HG03469 (cell line): ENCODE data around the gene C1orf210.

Source experiments
- ATAC-seq: cut with Tn5 transposase; IDR thresholded peaks from one replicate; pipeline ENCODE4 v1.9.1; 2021; ENCODE audit warnings: mild to moderate bottlenecking, moderate library complexity, moderate number of reproducible peaks; ENCODE audit not compliant: unreplicated experiment

C1orf210 gene

DNA sequence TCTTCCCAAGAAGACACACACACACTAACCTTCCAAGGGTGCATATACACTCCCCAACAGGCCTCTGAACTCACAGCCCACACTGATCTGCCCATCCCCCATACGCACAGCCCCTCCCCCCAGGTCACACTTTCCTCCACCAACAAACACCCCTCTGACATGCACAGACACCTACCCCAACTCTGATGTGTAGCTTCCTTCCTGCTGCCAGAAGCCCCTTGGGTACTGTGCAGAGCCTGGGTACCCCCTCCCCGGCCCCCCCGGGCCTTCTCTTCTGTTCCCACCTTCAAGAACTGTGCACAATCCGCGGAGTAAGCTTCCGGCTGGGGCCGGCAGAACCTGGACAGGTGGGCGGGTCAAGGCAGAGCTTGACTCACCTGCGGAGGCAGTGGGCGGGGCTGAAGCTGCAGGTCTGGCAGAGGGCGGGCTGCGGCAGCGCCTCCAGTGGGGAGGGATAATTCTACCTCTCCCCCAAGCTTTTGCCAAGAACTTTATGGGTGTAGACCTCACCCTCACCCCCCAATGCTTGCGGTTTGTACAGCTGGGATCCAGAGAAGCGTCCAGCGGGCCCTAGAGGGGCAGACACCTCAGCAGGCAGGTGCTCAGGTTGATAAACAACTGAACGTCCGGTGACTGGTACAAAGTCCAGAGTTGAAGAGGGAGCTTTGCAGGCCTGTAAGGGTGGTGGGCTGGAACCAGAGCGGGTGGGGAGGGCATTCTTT, at the start of gene C1orf210:
Gene C1orf210, minus strand, starts transcription at position 313 of the 722 bp plus-strand sequence. CDS start 2,311 bp downstream, outside the sequence.
- ATAC-seq: no peak

DNA sequence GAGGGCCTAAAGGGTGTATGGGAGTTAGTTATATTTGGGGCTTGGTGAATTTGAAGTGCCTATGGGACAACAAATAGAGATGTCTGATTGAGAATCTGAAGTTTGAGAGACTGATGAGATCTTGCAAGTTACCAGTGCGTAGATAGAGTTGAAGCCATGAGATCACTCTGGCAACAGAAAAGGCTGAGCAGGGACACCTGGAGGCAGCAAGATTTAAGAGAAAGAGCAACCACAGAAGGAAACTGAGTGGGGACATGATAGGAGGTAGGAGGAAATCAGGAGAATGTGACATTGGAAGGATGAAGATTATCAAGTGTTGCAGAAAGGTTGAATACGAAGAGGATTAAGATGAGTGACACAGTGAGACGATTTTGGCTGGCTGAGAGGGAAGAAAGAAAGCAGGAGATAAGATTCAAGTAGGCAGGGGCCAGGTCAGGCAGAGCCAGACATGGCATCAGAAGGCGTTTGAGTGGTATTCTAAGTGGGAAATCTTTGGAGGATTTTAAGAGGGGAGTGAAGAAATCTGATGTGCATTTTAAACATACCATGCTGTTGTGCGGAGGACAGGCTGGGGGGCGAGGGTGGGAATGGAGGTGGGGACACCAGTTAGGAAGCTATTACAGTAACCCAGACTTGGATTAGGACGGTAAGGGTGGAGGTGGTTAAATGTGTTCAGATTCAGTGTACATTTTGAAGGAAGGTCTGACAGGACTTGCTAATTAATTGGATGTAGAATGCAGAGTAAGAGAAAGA, 49.2 kb upstream of the C1orf210 start:
- ATAC-seq: no peak

DNA sequence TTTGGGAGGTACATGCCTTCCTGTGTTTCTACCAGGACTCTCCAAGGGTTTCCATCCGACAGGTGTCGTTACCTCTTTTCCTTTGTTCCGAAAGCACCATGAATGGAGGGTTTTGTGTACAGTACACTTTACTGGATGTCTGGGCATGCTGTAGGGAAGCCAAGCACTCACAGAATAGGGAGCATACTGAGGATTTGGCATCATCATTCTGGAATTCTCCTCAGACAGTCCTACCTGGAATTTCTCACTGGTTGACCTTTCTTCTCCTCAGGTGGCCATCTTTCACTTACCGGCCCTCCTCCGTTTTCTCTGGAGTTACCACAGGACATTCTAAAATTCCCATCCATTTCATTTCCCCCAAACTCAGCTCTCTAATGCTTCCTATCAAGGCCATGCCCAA, 46.3 kb upstream of the C1orf210 start:
- ATAC-seq: no peak

DNA sequence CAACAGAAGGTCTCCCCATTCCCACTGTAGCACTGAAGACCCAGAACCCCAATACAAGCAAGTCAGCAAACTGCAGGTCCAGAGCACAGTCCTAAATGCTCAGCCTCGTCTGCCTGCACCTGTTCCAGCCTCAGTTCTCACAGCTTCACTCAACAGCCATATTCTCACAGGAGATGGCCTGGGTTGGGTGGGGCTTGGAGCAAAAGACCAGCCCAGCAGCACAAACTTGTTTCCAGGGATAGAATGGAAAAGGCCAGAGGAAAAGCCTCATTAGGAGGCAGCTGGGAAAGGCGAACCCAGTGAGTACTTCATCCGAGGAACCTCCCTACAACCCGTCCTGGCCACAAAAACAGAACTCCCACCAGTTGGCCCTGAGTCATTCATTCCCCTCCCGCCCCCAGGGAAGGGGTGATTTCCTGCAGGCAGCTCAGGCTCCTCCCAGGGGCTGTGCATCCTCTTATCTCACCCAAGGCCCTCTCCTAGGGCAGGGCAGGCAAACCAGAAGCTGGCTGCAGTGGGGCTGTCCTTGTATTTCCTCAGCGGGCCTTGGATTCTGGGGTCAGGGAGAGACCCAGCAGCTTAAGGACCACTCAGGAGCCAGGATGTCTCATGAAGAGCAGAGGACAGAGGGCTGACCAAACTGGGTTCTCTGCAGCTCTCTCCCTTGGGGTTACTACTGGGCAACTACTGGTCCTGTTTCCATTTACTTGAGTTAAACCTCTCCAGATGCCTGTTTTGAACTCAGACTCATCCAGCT, 44.8 kb upstream of the C1orf210 start:
- no peak for ATAC-seq

DNA sequence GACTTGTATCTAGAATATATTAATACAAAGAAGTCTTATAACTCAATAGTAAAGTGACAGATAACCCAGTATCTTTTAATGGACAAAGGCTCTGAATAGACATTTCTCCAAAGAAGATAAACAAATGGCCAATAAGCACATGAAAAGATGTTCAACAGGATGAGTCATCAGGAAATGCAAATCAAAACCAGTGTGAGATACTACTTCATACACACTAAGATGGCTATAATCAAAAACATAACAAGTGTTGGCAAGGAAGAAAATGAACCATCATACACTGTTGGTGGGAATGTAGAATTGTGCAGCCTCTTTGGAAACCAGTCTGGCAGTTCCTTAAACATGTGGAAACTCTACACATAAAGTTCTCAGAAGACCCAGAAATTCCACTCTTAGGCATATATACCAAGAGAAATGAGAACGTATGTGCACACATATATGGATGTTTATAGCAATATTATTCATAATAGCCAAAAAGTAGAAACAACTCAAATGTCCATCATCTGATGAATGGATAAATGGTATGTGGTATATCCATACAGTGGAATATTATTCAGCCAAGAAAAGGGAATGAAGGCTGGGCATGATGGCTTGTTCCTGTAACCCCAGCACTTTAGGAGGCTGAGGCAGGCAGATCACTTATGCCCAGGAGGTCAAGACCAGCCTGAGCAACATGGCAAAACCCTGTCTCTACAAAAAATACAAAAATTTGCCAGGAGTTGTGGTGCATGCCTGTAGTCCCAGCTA, 42.3 kb upstream of the C1orf210 start:
- ATAC-seq: no peak

DNA sequence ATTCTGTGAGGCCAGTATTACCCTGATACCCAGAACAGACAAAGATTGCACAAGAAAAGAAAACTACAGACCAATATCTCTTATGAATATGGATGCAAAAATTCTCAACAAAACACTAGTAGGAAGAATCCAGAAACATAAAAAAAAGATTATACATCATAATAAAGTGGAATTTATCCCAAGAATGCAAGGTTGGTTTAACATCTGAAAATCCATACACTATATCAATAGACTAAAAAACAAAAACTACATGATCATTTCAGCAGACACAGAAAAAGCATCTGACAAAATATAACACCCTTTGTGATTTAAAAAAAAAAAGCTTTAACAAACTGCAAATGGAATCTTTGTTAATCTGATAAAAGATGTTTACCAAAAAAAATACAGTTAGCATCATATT, 40.0 kb upstream of the C1orf210 start:
- ATAC-seq: no peak

DNA sequence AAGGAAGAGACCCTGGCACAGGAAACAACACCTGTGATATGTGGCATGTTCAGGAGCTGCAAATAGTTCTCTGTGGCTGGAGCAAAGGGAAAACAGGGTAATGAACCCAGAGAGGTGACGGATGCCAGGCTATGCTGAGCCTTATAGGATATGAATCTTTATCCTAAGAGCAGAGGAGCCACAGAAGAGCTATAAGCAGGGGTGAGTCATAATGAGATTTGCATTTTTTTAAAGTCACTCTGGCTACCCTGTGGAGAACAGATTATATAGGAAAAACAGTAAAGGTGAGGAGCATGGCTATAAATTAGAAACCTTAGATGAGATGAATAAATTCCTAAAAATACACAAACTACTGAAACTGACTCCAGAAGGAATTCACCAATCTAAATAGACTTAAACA, 39.4 kb upstream of the C1orf210 start:
- no peak for ATAC-seq

DNA sequence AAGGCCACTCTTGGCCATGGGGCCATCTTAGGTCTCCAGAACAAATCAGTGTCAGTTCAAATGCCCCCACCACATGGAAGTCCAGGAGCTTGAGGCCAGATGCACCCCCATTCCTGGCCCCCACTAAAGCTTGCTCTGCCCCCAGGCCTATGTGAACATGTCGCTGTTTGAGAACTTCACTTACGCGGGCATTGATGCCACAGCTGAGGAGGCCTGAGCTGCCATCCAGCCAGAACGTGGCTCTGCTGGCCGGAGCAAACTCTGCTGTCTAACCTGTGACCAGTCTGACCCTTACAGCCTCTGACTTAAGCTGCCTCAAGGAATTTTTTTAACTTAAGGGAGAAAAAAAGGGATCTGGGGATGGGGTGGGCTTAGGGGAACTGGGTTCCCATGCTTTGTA, 37.1 kb upstream of the C1orf210 start:
- ATAC-seq: no peak

DNA sequence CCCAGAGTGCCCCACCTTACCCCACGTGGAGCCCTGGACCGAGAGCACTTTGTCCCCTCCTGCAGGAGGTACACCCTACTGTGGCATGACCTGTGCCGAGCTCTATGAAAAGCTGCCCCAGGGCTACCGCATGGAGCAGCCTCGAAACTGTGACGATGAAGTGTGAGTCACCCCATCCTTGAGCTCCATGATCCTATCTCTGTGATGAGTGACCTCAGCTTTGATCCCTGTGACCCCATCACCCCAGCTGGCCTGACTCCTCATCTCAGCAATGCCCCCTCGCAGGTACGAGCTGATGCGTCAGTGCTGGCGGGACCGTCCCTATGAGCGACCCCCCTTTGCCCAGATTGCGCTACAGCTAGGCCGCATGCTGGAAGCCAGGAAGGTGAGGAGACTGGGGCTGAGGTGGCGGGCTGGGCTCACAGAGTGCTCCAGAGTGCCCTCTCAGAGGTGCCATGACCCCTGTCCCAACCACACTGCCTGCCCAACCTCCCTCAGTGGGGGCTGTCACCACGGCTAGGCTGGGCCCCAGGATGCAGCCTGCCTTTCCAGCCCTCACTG, 36.0 kb upstream of the C1orf210 start:
- no peak for ATAC-seq

DNA sequence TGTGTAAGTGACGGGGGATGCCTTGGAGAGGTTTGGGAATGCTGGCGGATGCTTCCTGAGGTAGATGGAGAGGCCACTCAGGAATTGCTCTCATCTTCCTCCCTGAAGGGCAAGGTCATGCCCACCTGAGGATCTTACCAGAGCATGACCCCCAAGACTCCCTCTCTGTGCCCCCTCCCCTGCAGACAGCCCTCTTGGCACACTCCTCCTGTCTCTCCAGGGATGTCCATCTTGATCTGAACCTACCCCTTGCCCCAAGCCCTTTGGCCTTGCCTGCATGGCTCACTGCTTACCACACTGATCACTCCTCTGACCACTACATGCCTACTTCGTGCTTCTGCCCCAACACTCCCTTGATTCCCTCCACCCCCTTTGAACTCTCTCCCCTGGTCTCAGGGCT, 34.4 kb upstream of the C1orf210 start:
- no peak for ATAC-seq

DNA sequence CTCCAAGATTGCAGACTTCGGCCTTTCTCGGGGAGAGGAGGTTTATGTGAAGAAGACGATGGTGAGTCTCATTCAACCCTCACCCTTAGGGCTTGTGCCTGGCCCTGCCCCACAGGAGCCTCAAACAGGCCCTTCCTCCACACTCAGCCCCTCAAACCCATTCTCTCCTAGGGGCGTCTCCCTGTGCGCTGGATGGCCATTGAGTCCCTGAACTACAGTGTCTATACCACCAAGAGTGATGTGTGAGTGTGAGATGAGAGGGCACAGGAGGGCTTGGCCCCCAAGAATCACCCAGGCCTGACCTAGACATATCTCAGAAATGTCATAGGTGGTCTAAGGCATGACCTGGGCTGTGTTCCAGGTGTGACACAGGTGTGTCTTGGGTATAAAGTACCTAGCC, 33.9 kb upstream of the C1orf210 start:
- no peak for ATAC-seq

DNA sequence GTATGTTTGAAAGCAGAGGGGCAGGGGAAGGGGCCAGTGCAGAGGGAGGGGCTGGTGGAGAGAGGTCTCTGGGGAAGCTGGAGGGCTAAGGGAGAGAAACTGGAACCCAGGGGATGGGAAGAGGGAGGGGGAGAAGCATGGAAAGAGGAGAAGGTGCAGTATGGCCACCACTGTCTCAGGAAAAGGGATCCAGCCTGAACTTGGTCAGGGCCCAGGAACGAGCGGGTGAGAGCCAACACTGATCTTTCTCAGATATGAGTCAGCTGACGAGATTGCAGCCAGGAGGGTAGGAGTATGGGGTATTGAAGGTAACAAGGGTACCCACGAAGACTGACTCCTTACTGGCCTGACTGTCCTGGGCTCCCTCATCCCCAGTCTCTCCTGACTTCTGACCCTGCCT, 33.5 kb upstream of the C1orf210 start:
- ATAC-seq: no peak

DNA sequence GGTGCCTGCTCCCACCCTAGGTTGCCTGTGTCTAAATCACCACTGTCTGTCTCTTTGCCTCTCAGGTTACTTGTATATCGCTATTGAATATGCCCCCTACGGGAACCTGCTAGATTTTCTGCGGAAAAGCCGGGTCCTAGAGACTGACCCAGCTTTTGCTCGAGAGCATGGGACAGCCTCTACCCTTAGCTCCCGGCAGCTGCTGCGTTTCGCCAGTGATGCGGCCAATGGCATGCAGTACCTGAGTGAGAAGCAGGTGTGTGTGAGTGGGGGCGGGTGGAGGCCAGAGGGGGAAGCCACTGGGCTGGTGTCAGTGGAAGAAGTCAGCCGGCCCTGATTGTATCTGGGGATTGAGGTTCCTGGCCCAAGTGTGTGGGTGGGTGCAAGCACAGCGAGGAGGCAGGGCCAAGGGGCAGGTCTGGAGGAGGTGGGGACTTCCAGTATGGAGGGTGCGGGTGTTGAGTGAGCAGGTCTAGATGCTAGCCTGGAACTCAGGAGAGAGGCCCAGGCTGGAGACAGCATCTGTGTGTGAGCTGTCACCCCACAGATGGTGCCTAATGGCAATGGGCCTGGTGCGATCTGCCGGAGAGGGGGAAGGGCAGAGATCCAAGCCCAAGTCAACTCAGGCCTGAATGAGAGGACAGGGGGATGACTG, 32.6 kb upstream of the C1orf210 start:
- ATAC-seq: no peak

DNA sequence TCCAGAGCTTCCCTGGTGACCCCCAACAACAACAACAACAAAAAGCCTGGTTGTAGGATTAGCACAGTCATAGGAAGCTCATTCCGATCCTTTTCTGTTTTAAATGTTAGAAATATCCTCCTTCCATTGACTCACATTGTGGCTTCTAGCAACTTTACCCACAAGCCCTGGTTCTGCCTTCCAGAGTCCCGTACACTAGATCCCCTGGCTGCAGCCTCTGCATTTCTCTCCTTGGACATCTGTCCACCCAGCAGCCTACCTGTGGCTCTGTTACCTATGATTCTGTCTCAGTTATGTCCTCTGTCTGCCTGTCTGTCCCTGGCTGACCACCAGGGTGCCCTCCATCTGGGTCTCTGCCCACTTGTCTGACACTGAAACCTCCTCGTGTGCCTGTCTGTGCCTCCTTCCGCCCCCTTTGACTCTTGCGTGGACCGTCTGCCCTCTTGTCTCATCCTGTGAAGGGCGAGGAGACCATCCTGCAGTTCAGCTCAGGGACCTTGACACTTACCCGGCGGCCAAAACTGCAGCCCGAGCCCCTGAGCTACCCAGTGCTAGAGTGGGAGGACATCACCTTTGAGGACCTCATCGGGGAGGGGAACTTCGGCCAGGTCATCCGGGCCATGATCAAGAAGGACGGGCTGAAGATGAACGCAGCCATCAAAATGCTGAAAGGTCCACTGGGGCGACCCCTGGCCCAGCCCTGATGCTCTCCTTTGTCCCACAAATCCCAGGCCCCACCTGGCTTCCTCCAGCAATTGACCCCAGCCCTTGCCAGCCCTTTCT, 31.5 kb upstream of the C1orf210 start:
- ATAC-seq: no peak

DNA sequence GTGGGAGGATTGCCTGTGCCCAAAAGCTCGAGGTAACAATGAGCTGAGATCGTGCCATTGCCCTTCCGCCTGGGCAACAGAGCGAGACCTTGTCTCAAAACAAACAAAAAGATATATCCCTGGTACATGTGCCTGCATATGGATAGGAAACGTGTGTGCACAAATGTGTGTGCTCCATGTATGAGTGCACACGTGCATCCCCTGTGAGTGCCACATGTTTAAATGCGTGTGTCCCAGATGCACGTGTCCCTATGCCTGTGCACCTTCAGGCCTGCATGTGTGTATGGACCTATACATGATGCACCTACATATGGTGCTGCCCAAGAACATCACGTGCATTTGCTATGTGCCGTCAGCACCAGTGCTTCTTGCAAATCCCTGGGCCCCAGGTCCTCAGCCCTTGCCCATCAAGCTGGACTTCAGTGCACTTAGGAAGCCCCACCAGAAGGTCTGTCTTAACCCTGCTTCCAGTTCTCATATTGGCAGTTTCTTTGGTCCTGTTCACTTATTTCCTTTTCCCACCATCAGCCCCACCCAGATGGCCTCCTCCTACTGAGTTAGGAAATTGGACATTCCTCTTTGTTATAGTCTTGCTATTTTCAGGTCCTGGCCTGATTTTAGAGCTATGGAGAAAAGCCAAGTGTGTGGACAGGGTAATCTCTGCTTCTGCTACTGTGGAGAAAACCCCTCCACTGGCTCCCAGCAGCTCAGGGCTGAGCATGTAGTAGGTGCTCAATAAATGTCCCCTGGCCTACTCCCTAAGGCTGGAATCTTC, 30.8 kb upstream of the C1orf210 start:
- no peak for ATAC-seq

DNA sequence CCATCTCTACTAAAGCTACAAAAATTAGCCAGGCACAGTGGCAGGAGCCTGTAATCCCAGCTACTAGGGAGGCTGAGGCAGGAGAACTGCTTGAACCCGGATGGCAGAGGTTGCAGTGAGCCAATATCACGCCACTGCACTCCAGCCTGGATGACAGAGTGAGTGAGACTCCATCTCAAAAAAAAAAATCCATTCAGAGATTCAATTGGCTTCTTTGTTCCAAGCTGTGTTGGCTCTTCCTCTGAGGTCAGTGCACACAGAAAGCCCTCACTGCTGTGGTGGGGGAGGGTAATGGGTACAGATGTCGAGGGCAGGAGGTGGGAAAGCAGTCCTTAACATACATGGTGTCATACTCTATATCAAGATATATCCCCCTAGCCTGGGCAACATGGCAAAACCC, 30.1 kb upstream of the C1orf210 start:
- ATAC-seq: no peak

DNA sequence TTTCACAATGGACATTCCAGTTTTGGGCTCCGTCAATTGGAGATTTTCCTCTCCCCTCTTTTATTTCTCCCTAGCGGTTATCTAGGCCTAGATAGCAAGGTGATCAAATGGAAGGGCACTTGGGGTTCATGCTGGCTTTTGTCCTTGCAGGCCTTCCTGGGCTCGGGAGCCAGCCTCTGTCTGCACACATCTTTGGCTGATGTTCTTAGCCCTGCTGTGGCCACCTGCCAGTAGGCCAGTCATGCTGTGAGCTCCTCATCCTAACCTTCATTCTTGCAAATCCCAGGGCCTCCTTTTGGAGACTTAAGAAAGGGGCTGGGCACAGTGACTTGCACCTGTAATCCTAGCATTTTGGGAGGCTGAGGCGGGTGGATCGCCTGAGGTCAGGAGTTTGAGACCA, 28.9 kb upstream of the C1orf210 start:
- ATAC-seq: no peak

DNA sequence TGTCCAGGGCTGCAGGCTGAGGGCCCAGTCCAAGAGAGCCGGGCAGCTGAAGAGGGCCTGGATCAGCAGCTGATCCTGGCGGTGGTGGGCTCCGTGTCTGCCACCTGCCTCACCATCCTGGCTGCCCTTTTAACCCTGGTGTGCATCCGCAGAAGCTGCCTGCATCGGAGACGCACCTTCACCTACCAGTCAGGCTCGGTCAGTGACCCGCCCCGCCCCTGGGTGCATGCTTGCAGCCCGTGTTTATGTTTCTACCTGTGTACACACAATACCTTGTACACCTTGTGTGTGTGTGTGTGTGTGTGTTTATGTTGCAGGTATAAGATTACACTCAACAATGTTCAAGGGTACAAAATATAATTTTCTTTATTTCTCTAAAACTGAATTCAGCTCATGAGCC, 28.4 kb upstream of the C1orf210 start:
- ATAC-seq: no peak
